ENCODE results near the gene ZCRB1.
"Not testable (repeated sequence)": the region's sequence is repeated elsewhere in the genome, so short reads cannot be mapped to it uniquely, and the experiment has no call there.

The ZCRB1 gene

DNA sequence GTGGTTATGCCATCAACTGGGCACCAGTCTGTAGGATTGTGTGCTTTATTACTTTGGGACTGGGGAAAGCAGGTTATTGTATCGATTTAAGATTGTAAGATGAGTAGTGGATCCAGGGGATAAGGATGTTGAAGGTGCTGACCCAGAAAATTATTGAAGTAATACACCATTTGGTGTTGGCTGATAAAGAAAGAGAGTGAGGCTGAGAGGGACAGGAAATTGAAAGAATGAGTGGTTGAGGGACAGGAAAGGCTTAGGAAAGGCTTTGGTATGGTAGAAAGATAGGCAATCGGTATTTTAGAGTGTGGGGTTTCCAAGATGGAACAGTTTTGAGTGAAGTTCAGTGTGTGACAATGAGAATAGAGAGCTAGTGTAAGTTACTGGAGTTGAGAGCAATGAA, 12.4 kb upstream of the ZCRB1 start:
- TF ChIP-seq CTCF (conservative IDR thresholded peaks at IDR 0.05), result no peak
- H3K27ac ChIP-seq, result no peak overlapping the region

DNA sequence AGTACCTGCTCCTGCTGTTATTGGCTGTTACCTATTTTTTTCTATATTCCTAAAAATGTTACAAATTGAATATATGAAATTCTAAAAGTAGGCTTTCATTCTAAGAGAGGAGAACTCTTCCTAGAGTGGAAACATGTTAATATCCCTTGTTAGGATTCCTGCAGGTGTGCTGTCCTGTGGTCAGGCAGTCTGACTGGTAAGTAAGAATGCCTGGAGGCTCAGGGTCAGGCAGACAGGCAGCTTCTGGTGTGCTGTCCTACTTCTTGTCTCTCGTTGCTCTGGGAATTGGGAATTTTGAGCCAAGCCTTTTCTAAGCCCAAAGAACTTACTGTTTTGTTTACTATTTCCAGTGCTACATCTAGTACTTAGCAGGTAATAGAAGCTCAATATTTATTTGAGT, 10.4 kb upstream of the ZCRB1 start:
- TF ChIP-seq CTCF (conservative IDR thresholded peaks at IDR 0.05), result no peak
- H3K27ac ChIP-seq, result no peak overlapping the region

- peak; percentile 87 for TF ChIP-seq CTCF (conservative IDR thresholded peaks at IDR 0.05)
- H3K27ac ChIP-seq, result no peak overlapping the region
Measured at GRCh38 chr12:42332301-42333285, 6.7 kb upstream of the ZCRB1 start.

- H3K27ac ChIP-seq, result not testable (repeated sequence)
Measured at GRCh38 chr12:42330097-42330496, 4.2 kb upstream of the ZCRB1 start.

- no peak overlapping the region for H3K27ac ChIP-seq
- TF ChIP-seq CTCF (conservative IDR thresholded peaks at IDR 0.05), result no peak
Measured at GRCh38 chr12:42327227-42327590, 1.3 kb upstream of the ZCRB1 start.

DNA sequence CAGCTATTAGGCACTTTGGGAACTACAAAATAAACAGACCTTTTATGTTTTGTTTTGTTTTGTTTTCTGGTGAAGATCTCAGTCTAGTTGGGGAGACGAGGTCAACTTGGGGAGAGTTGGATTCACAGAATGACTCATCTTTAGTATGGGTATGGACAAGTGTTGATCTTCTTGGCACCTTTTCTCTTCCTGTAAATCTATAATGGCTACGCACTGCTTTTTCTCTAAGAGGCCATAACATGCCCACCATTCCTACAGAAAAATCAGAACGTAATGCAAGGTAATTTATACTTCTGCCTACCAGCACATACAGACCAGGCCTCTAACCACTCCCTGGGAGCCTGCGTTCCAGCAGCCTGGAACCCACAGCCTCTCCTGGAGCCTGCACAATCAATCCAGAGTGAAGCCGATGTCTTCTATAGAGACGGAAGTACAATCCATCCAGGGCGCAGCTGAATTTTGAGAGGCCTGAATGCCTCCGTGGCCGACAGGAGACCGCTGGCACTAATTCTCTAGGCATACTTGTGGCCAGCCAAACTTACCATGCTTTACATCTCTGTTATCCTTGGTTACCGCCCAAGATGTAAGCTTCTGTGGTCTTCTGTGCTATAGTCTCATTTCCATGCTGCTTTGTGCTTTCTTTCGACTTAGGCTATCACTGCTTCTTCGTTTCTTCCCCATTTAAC, 790 bp upstream of the ZCRB1 start:
- H3K27ac ChIP-seq, result peak overlapping the region; percentile 91
- no peak for TF ChIP-seq CTCF (conservative IDR thresholded peaks at IDR 0.05)

DNA sequence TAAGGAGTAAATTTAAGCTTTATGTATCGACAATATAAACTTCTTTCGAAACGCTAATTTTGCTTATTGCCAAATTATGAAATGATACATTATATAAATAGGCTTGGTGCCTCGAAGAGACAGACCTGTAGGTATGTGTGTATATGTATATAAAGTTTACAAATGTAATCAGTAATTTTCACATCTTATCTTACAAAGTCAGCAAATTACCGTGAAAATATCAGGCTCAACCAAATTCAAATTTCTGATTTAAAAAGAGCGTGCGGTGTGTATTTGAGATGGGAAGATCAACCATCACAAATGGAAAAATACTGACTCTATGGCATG, 605 bp downstream of the ZCRB1 start:
- peak overlapping the region; percentile 91 for H3K27ac ChIP-seq
- no peak for TF ChIP-seq CTCF (conservative IDR thresholded peaks at IDR 0.05)

- TF ChIP-seq CTCF (conservative IDR thresholded peaks at IDR 0.05), result no peak
- peak overlapping the region; percentile 91 for H3K27ac ChIP-seq
Measured at GRCh38 chr12:42323856-42324255, 2.0 kb downstream of the ZCRB1 start.

Measured in VCaP (cell line).